Mucosa of rectum (tissue), 2 donors: ENCODE data around the gene ATP10A.

ENCODE experiments used
- H3K27ac ChIP-seq, 2 donors: one replicate each; pipeline ENCODE4 v1.7.0; 2013; ENCODE audit warnings: inconsistent platforms in 2 of 2, low read depth in 2 of 2, low read length in 2 of 2
- H3K27me3 ChIP-seq, 2 donors: one replicate each; pipeline ENCODE4 v1.7.0; 2013; ENCODE audit warnings: low read length in 2 of 2; ENCODE audit not compliant: control insufficient read depth in 2 of 2, insufficient read depth in 2 of 2
- H3K36me3 ChIP-seq, 2 donors: one replicate each; pipeline ENCODE4 v1.7.0; 2013; ENCODE audit warnings: low read length in 2 of 2; ENCODE audit not compliant: control insufficient read depth in 2 of 2, insufficient read depth in 2 of 2
- H3K4me1 ChIP-seq, 2 donors: one replicate each; pipeline ENCODE4 v1.7.0; 2013; ENCODE audit warnings: low read length in 2 of 2, mild to moderate bottlenecking in 1 of 2; ENCODE audit not compliant: control insufficient read depth in 2 of 2, insufficient read depth in 2 of 2
- H3K4me3 ChIP-seq, 2 donors: one replicate each; pipeline ENCODE4 v1.7.0; 2013; ENCODE audit warnings: low read length in 2 of 2
- H3K9ac ChIP-seq, 2 donors: one replicate each; pipeline ENCODE4 v1.7.0; 2013; ENCODE audit warnings: low read length in 2 of 2, low read depth in 1 of 2, mild to moderate bottlenecking in 1 of 2
- H3K9me3 ChIP-seq, 2 donors: one replicate each; pipeline ENCODE4 v1.7.0; 2013; ENCODE audit warnings: low read length in 2 of 2; ENCODE audit not compliant: control insufficient read depth in 2 of 2
- donor health status: healthy.
- donor health status: Normal muscosa, but diverticular disease.

Gene ATP10A

GRCh38 chr15:25715536-25716413, 147.4 kb downstream of the ATP10A start:
- H3K36me3 ChIP-seq: no peaks in the 10 kb centered on the region
- H3K9me3 ChIP-seq: no peaks in the 10 kb centered on the region
- no peak overlapping the region for H3K9ac ChIP-seq
- no peaks in the 10 kb centered on the region for H3K4me1 ChIP-seq
- no peak overlapping the region for H3K27ac ChIP-seq
- no peaks in the 10 kb centered on the region for H3K27me3 ChIP-seq
- no peak overlapping the region for H3K4me3 ChIP-seq

- H3K27ac ChIP-seq: no peak overlapping the region
- H3K4me3 ChIP-seq: no peak overlapping the region
- no peaks in the 10 kb centered on the region for H3K4me1 ChIP-seq
Observed at GRCh38 chr15:25714538-25714840, 148.6 kb downstream of the ATP10A start.

GRCh38 chr15:25713736-25714537, 149.2 kb downstream of the ATP10A start:
- no peak overlapping the region for H3K9ac ChIP-seq
- no peak overlapping the region for H3K4me3 ChIP-seq
- H3K27ac ChIP-seq: no peak overlapping the region
- no peaks in the 10 kb centered on the region for H3K9me3 ChIP-seq
- no peaks in the 10 kb centered on the region for H3K27me3 ChIP-seq
- H3K36me3 ChIP-seq: no peaks in the 10 kb centered on the region
- no peaks in the 10 kb centered on the region for H3K4me1 ChIP-seq

More at GRCh38 chr15:25714538-25714840, 148.6 kb downstream of the ATP10A start:
- no peaks in the 10 kb centered on the region for H3K27me3 ChIP-seq
- H3K36me3 ChIP-seq: no peaks in the 10 kb centered on the region
- no peak overlapping the region for H3K9ac ChIP-seq
- no peaks in the 10 kb centered on the region for H3K9me3 ChIP-seq

GRCh38 chr15:25712961-25713355, 150.2 kb downstream of the ATP10A start:
- no peak overlapping the region for H3K4me3 ChIP-seq
- H3K27ac ChIP-seq: no peak overlapping the region
- H3K9ac ChIP-seq: no peak overlapping the region
- H3K4me1 ChIP-seq: no peaks in the 10 kb centered on the region
- no peaks in the 10 kb centered on the region for H3K36me3 ChIP-seq
- H3K27me3 ChIP-seq: no peaks in the 10 kb centered on the region
- H3K9me3 ChIP-seq: no peaks in the 10 kb centered on the region

GRCh38 chr15:25712192-25712960, 150.8 kb downstream of the ATP10A start:
- no peaks in the 10 kb centered on the region for H3K4me1 ChIP-seq
- no peaks in the 10 kb centered on the region for H3K27me3 ChIP-seq
- H3K9me3 ChIP-seq: no peaks in the 10 kb centered on the region
- H3K27ac ChIP-seq: no peak overlapping the region
- H3K4me3 ChIP-seq: no peak overlapping the region
- H3K9ac ChIP-seq: no peak overlapping the region
- H3K36me3 ChIP-seq: no peaks in the 10 kb centered on the region

- Histone ChIP-seq H3K27me3 (no peaks in the 10 kb centered on the region), H3K36me3 (no peaks in the 10 kb centered on the region), H3K9me3 (no peaks in the 10 kb centered on the region), H3K4me1 (no peaks in the 10 kb centered on the region), H3K9ac (no peak overlapping the region), H3K27ac (no peak overlapping the region), H3K4me3 (no peak overlapping the region)
Observed at GRCh38 chr15:25711691-25712090, 151.4 kb downstream of the ATP10A start.

- H3K36me3 ChIP-seq: no peaks in the 10 kb centered on the region
- H3K27me3 ChIP-seq: no peaks in the 10 kb centered on the region
- H3K27ac ChIP-seq: no peak overlapping the region
- H3K4me1 ChIP-seq: no peaks in the 10 kb centered on the region
- no peak overlapping the region for H3K9ac ChIP-seq
- H3K9me3 ChIP-seq: no peaks in the 10 kb centered on the region
- H3K4me3 ChIP-seq: no peak overlapping the region
Observed at GRCh38 chr15:25711164-25711563, 152.0 kb downstream of the ATP10A start.

GRCh38 chr15:25710184-25710583, 152.9 kb downstream of the ATP10A start:
- Histone ChIP-seq H3K4me1 (no peaks in the 10 kb centered on the region), H3K4me3 (no peak overlapping the region), H3K36me3 (no peaks in the 10 kb centered on the region), H3K9ac (no peak overlapping the region), H3K27me3 (no peaks in the 10 kb centered on the region), H3K9me3 (no peaks in the 10 kb centered on the region), H3K27ac (no peak overlapping the region)

GRCh38 chr15:25709437-25710159, 153.5 kb downstream of the ATP10A start:
- Histone ChIP-seq H3K36me3 (no peaks in the 10 kb centered on the region), H3K4me3 (no peak overlapping the region), H3K27ac (no peak overlapping the region), H3K9me3 (no peaks in the 10 kb centered on the region), H3K4me1 (no peaks in the 10 kb centered on the region), H3K9ac (no peak overlapping the region), H3K27me3 (no peaks in the 10 kb centered on the region)
